ENCODE measurements around the gene L1CAM.

- no peak for TF ChIP-seq CTCF (IDR thresholded peaks at IDR 0.05)
- TF ChIP-seq ZFX (IDR thresholded peaks at IDR 0.05; ENCODE audit: borderline replicate concordance), result no peak
Observed at GRCh38 chrX:153889123-153889522, 3.1 kb upstream of the L1CAM start.

Data from 22Rv1 (cell line).